GM23248 (cell line): Measurements from ENCODE around the gene GCNT4. TPM values are rescaled to one million over a fixed set of nuclear protein-coding genes. Genes with fewer than 3 reads are reported as not detected.
A peak's percentile ranks its signal among the peaks of the same experiment; 100 is the strongest.
"Not testable (repeated sequence)": the region's sequence is repeated elsewhere in the genome, so short reads cannot be mapped to it uniquely, and the experiment has no call there.

ENCODE experiments used
- DNase-seq: peaks from one replicate; pipeline ENCODE4 v3.0.0-alpha.2; 2015
- H2AFZ ChIP-seq: fragments of 200-600 bp; sonication (generic); 2 replicates; pipeline ENCODE4 v1.6.1; 2016; ENCODE audit warnings: antibody characterized with exemption
- H3F3A ChIP-seq: fragments of 200-600 bp; sonication (generic); 2 replicates; pipeline ENCODE4 v1.6.1; 2016; ENCODE audit warnings: mild to moderate bottlenecking, antibody characterized with exemption, mixed run types; ENCODE audit not compliant: insufficient read depth
- H3K27ac ChIP-seq: fragments of 200-600 bp; sonication (generic); 2 replicates; pipeline ENCODE4 v1.5.1; 2016; ENCODE audit warnings: mild to moderate bottlenecking
- H3K27me3 ChIP-seq: fragments of 200-600 bp; sonication (generic); replicated peaks from 2 replicates; pipeline ENCODE4 v1.6.1; 2016; ENCODE audit warnings: mild to moderate bottlenecking; ENCODE audit not compliant: insufficient read depth
- H3K36me3 ChIP-seq: fragments of 200-600 bp; sonication (generic); 2 replicates; pipeline ENCODE4 v1.6.1; 2016; ENCODE audit warnings: low read depth, mild to moderate bottlenecking
- H3K4me1 ChIP-seq: fragments of 200-600 bp; sonication (generic); 2 replicates; pipeline ENCODE4 v1.6.1; 2016; ENCODE audit warnings: mild to moderate bottlenecking; ENCODE audit not compliant: insufficient read depth
- H3K4me2 ChIP-seq: fragments of 200-600 bp; sonication (generic); one replicate; pipeline ENCODE4 v1.6.1; 2016; ENCODE audit warnings: mild to moderate bottlenecking; ENCODE audit not compliant: unreplicated experiment
- H3K4me3 ChIP-seq: fragments of 200-600 bp; sonication (generic); 2 replicates; pipeline ENCODE4 v1.5.1; 2016; ENCODE audit warnings: mild to moderate bottlenecking
- H3K79me2 ChIP-seq: fragments of 200-600 bp; sonication (generic); 2 replicates; pipeline ENCODE4 v1.6.1; 2016; ENCODE audit warnings: mild to moderate bottlenecking; ENCODE audit not compliant: insufficient read depth
- H3K9ac ChIP-seq: fragments of 200-600 bp; sonication (generic); 2 replicates; pipeline ENCODE4 v1.6.1; 2016; ENCODE audit warnings: mild to moderate bottlenecking
- H3K9me2 ChIP-seq: fragments of 200-600 bp; sonication (generic); 2 replicates; pipeline ENCODE4 v1.6.1; 2016; ENCODE audit warnings: mixed run types, mild to moderate bottlenecking, moderate library complexity; ENCODE audit not compliant: insufficient read depth
- H3K9me3 ChIP-seq: fragments of 200-600 bp; sonication (generic); one replicate; pipeline ENCODE4 v1.6.1; 2017; ENCODE audit warnings: low read depth
- H4K20me1 ChIP-seq: fragments of 200-600 bp; sonication (generic); 2 replicates; pipeline ENCODE4 v1.6.0; 2016; ENCODE audit not compliant: insufficient read depth
- EZH2 ChIP-seq: fragments of 200-600 bp; sonication (generic); IDR thresholded peaks from 2 replicates; pipeline ENCODE4 v1.6.1; 2018; ENCODE audit warnings: antibody characterized with exemption, mild to moderate bottlenecking; ENCODE audit not compliant: insufficient read depth, poor library complexity, severe bottlenecking
- EZH2phosphoT487 ChIP-seq: fragments of 200-600 bp; sonication (generic); IDR thresholded peaks from 2 replicates; pipeline ENCODE4 v1.6.1; 2018; ENCODE audit warnings: antibody characterized with exemption, moderate library complexity, mild to moderate bottlenecking, low read depth; ENCODE audit not compliant: insufficient read depth
- WGBS, 2 experiments: methylation state at CpG; one replicate each; pipeline ENCODE4 v1.1.6; 2015 to 2017; ENCODE audit warnings: low lambda C conversion rate in 2 of 2, low coverage in 1 of 2; ENCODE audit errors: missing lambda C conversion rate in 2 of 2; 5-methylcytosine and 5-hydroxymethylcytosine counted together
- in situ Hi-C: fragments of 300-500 bp; cut with MboI; formaldehyde crosslinking; loops from 2 replicates; pipeline ENCODE4 v1.15.0; 2020
- polyA plus RNA-seq: library from polyadenylated mRNA; unstranded; fragments of >200 nt; fragmentation: Nextera tagmentation; extraction: Ambion mirVana; gene quantifications from 2 replicates; pipeline ENCODE4 v1.2.1, GENCODE V29; 2016
- total RNA-seq: library from RNA; depleted of rRNA; stranded (reverse); fragments of >200 nt; shearing (Covaris generic); gene quantifications from 2 replicates; pipeline ENCODE4 v1.2.3, GENCODE V29; 2014; rRNA removed

Gene GCNT4, protein sequence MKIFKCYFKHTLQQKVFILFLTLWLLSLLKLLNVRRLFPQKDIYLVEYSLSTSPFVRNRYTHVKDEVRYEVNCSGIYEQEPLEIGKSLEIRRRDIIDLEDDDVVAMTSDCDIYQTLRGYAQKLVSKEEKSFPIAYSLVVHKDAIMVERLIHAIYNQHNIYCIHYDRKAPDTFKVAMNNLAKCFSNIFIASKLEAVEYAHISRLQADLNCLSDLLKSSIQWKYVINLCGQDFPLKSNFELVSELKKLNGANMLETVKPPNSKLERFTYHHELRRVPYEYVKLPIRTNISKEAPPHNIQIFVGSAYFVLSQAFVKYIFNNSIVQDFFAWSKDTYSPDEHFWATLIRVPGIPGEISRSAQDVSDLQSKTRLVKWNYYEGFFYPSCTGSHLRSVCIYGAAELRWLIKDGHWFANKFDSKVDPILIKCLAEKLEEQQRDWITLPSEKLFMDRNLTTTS
- total RNA-seq = 1.4 and 2.8 TPM in 2 replicates
- polyA plus RNA-seq = 1.7 and 1.8 TPM in 2 replicates

GRCh38 chr5:75052192-75053053 is at the start of gene GCNT4:
Gene GCNT4 (minus strand): TSS chr5:75052558. CDS start chr5:75030037, 22,521 bp downstream.
- no peak for TF ChIP-seq EZH2
- TF ChIP-seq EZH2phosphoT487 = no peak
- DNase-seq = peak; percentile 77
- peaks cover 16% of the 10 kb centered on the region for H3K4me1 ChIP-seq

DNA sequence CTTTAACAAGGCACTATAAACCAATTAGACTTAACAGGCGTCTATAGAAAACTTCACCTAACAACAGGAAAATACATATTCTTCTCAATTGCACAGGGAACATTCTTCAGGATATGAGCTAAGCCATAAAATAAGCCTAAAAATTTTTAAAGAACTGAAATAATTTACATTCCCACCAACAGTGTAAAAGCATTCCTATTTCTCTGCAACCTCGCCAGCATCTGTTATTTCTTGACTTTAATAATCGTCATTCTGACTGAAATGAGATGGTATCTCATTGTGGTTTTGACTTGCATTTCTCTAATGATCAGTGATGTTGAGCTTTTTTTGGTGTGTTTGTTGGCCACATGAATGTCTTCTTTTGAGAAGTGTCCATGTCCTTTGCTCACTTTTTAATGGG is 43.6 kb upstream of the GCNT4 start:
- H3F3A ChIP-seq, in situ Hi-C loops: not testable (repeated sequence)
- peak; percentile 3 for DNase-seq

More at GRCh38 chr5:75052192-75053053, at the start of gene GCNT4:
- Histone ChIP-seq H4K20me1 (no peaks in the 10 kb centered on the region), H3K4me3 (peak within 1 kb of the TSS; percentile 82), H3K27me3 (no peaks in the 10 kb centered on the region), H3K79me2 (peaks cover 30% of the 10 kb centered on the region), H3K9me3 (no peaks in the 10 kb centered on the region), H3K9ac (peak within 1 kb of the TSS; percentile 88), H3K9me2 (no peaks in the 10 kb centered on the region), H3K4me2 (peak within 1 kb of the TSS; percentile 94), H3K27ac (peak within 1 kb of the TSS; percentile 87), H3F3A (peaks cover 13% of the 10 kb centered on the region; the same call in 1 of the 2 replicates), H3K36me3 (no peaks in the 10 kb centered on the region), H2AFZ (peak within 1 kb of the TSS; percentile 98)
- in situ Hi-C loops = no loop called here
- 2% methylated on average over 44 to 74 of the region's 74 CpGs for WGBS, 2 experiments

GRCh38 chr5:75091597-75091996 is 39.2 kb upstream of the GCNT4 start:
- in situ Hi-C loops = no loop called here
- TF ChIP-seq EZH2phosphoT487 (no peak), EZH2 (no peak)
- no peaks in the 10 kb centered on the region for H3K9me2 ChIP-seq
- H3K9me3 ChIP-seq = no peaks in the 10 kb centered on the region
- H3K36me3 ChIP-seq = no peaks in the 10 kb centered on the region
- no peak overlapping the region for H2AFZ ChIP-seq
- no peak overlapping the region for H3K4me2 ChIP-seq
- WGBS, 2 experiments = 74 to 91% methylated on average over 3 of the region's 3 CpGs
- no peak overlapping the region for H3K9ac ChIP-seq
- no peaks in the 10 kb centered on the region for H3K27me3 ChIP-seq
- no peaks in the 10 kb centered on the region for H3K79me2 ChIP-seq
- peak; percentile 25 for DNase-seq
- no peak overlapping the region for H3K27ac ChIP-seq
- no peaks in the 10 kb centered on the region for H3K4me1 ChIP-seq
- no peaks in the 10 kb centered on the region for H4K20me1 ChIP-seq
- no peaks in the 10 kb centered on the region for H3F3A ChIP-seq
- no peak overlapping the region for H3K4me3 ChIP-seq

More for the DNA sequence above, 43.6 kb upstream of the GCNT4 start:
- not testable (repeated sequence) for H3K9ac ChIP-seq, H4K20me1 ChIP-seq, H3K27ac ChIP-seq, H3K4me2 ChIP-seq, H3K27me3 ChIP-seq, H3K9me2 ChIP-seq, H3K4me1 ChIP-seq, H3K36me3 ChIP-seq, H2AFZ ChIP-seq, H3K79me2 ChIP-seq, H3K9me3 ChIP-seq, H3K4me3 ChIP-seq
- WGBS, 2 experiments = 45 to 49% methylated on average over 3 of the region's 3 CpGs

DNA sequence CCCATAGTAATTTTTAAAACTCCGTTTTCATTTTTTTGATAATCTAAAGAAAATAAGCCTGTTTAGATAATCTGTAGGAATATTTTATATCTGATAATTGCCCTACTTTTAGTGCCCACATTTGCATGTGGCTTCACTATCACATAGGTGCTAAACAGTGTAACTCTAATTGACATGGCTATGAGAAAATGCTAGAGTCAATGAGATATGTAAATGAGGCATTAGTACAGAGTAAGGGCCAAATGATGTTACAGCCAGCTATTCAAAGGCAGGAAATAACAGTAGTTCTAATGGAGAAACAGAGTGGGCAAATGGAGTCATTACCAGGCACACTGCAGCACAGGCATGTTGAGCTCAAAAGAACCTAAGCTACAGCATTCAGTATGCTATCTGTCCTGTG is 37.3 kb upstream of the GCNT4 start:
- Histone ChIP-seq H3K36me3 (no peaks in the 10 kb centered on the region), H3F3A (no peaks in the 10 kb centered on the region), H3K27me3 (no peaks in the 10 kb centered on the region), H3K9me3 (no peaks in the 10 kb centered on the region), H3K27ac (no peak overlapping the region), H3K4me3 (no peak overlapping the region), H3K79me2 (no peaks in the 10 kb centered on the region), H4K20me1 (no peaks in the 10 kb centered on the region), H3K4me2 (no peak overlapping the region), H3K9me2 (no peaks in the 10 kb centered on the region), H2AFZ (no peak overlapping the region), H3K4me1 (no peaks in the 10 kb centered on the region), H3K9ac (no peak overlapping the region)
- WGBS, 2 experiments = 59% methylated on average over 1 of the region's 1 CpG
- DNase-seq = no peak
- in situ Hi-C loops = no loop called here
- TF ChIP-seq EZH2 (no peak), EZH2phosphoT487 (no peak)
